GM18502 (cell line): Measurements from ENCODE around the gene TMEM63B.

Experiments used
- ATAC-seq: cut with Tn5 transposase; IDR thresholded peaks from one replicate; pipeline ENCODE4 v1.9.1; 2021; ENCODE audit warnings: mild to moderate bottlenecking; ENCODE audit not compliant: unreplicated experiment, poor library complexity

The TMEM63B gene

DNA sequence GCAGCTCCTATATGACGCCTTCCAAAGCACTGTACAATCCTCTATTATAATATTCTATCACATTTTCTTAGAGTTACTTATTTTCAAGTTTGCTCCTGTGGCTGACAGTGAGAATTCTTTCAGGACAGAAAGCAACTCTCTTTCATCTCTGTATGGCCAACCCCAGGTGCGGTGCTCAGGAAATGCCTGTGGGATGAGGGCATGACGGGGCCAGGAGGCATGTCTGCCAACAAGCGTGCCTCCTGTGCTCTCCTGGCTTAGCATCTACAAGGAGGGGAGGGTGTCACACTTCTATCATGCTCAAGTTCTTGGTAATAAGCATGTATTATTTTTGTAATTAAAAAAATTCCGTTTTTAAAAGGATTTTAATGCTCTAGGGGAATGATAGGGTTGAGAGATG, 11.5 kb upstream of the TMEM63B start:
- no peak for ATAC-seq

DNA sequence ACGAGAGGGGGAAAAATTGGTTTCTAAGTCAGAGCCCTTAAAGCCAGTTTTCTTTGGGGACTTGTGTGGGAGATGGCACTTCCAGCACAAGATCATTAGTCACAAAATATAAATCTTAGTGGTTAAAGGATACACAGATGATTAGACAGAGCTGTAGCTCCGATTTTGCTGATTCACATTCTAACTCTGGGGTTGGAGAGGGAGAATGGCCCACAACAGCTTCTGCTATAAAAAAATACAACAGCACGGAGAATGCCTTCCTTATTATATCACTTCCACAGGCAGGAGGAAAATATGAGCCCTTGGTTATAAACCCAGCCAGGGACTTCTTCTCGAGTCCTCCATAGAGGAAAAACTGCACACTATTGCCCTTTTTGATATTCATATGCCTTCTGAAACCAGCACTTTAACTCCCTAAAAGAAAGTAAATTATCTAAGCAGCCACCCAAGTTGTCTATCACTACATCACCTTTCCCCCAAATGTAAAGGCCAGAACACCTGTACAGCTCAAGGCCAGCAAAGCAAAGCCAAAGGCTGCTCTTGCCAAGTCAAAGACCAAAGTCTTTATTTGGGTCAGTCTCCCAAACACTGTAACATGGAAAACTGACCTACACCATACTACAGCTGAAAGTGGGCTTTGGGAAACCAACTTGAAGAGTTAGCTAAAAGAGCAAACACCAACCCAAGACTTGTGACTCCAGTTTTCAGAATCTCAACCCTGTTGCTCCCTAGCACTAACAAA, 10.5 kb upstream of the TMEM63B start:
- ATAC-seq: no peak

DNA sequence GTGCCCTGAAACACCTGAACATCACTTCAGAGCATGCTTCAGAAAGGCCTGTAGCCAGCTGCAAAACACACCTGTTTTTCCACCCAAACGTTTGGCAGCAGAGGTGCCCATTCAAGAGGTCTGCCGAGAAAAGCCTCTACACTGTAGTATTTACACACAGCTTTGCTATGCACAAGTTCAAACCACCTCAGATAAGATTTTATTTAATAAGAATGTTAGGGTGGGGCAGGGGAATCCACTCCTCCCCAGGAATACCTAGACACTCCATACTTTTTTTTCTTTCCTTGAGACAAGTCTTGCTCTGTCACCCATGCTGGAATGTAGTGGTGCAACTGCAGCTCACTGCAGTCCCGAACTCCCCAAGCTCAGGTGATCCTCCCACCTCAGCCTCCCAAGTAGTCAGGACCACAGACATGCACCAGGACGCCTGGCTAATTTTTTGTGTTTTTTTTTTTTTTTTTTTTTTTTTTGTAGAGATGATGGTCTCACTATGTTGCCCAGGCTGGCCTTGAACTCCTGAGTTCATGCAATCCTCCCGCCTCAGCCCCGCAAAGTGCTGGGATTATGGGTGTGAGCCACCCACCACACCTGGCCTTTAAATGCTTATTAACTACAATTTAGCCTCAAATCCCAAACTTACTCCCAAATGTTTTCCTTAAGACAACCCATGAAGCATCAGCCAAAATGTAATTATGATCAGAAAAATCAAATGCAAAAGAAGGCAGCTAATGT, 9.8 kb upstream of the TMEM63B start:
- ATAC-seq: no peak

DNA sequence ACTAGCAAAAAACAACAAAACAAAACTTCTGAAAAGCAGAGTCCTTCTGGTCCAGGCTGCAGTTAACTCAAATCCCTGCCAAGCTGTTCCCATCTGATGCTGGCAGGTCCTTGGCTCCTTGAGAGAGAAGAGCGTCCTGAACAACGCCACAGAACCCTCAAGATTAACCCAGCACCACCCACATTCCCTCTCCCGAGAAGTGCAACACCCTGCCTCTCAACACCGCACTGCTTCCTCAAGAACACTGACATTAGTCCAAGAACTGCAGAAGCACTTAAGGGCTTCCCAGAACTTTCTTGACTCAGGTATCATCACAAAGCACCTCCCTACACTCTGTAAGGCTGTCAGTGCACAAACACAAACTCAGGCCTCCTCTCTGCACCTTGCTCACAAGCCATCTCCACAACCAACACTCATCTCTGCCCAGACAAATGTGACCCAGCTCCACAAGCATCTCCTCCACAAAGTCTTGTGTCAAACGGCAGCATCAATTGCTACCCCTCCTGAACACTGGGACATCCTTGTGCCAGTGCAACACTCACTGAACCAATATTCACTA, 7.6 kb upstream of the TMEM63B start:
- no peak for ATAC-seq

DNA sequence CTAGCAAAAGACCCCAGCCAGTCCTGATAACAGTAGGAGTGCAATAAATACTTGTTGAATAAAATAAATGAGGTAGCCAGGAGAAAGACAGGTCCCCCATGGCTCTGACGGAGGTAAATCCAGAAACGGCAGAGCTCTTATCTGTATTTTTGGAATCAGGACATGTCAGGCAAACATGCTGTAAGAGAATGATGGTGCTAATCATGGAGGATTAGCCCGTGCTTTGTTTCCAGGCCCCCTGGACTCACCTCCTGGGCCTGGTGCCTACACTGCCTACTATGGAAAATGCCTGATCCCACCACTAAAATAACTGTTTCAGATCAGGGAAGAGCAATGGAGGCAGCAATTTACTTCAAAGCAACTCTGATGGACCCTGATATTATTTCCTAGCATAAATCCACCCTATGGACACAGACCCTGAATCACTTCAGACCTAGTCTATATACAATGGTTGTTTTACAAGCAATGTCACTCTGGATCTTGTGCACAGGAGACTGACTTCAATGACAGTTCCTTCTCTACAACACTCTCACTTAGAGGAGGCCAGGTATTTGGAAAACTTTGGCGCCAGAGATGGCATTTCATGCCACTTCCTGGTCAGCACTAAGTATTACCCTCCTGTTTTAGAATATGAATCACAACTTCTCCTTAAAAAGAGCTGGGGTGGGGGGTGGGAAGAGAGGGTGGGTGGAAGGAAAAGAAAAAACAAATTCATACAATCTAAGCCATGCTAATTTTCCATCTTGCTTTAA, 6.5 kb upstream of the TMEM63B start:
- no peak for ATAC-seq

DNA sequence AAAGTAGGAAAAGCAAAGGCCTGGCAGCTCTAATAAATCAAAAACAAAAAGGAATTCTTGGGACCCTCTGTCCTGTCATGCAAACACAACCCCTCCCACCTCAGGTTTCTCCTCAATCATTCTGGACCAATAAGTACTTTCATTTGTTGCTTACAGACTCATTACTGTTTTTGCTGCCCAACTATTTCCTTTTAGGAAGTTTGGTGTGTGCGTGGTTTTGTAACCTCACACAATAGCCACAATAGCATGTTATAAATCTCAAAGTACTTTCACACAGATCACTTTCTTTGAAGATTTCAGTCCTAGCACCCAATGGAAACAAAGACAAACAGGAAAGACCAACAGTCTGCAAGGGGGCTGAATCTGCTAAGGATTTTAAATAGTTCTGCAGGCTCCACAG, 4.6 kb upstream of the TMEM63B start:
- no peak for ATAC-seq

DNA sequence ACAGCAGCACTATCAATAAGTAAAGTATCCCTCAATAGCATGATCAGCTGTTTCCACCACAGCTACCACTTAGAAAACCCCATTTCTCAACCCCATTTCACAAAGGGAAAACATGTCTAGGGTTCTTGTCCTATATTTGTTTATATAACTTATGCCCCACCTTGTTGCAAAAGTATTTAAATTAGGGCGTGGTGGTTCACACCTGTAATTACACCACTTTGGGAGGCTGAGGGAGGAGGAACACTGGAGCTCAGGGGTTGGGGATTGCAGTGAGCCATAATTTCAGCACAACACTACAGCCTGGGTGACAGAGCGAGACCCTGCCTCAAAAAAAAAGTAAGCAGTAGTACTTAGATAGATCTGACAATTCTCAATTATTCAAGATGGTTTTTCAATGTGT, 3.8 kb upstream of the TMEM63B start:
- ATAC-seq: no peak

DNA sequence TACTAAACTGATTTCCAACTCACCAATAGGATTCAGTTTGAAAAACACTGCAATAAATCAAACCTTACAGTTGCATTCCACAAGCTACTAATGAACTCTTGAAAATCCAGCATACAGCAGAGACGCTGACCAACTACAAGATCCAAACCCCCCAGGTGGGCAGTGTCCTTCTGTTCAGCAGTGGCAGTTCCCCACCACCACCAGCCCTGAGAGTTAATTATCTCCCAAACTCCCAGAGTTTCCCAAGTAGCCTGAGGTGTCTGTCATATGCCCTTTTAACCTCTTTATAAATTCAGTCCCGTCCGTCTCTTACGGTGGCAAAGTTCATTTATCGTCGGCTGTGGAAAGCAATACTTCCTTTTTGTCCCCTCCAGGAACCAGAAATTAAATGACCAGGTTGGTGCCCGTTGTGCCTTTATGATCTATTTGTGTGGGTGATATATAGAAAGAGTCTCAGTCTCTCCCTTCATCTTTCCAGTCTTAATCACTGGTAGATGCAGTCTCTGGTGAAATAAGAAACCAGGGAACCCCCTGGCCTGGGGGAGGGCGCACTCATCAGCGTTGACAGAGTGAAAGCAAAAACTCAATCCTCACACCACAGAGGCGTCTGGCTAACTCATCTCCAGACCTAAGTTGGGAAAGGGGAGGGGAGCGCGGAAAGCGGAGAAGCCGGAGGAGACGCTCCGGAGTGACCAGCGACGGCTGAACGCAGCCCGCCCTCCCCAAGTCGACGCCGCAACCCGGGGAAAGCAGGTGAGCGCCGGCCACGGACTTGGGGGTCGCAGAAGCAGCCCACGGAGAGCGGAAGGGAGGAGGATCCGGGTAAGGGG, 819 bp upstream of the TMEM63B start:
- peak; percentile 52 for ATAC-seq

DNA sequence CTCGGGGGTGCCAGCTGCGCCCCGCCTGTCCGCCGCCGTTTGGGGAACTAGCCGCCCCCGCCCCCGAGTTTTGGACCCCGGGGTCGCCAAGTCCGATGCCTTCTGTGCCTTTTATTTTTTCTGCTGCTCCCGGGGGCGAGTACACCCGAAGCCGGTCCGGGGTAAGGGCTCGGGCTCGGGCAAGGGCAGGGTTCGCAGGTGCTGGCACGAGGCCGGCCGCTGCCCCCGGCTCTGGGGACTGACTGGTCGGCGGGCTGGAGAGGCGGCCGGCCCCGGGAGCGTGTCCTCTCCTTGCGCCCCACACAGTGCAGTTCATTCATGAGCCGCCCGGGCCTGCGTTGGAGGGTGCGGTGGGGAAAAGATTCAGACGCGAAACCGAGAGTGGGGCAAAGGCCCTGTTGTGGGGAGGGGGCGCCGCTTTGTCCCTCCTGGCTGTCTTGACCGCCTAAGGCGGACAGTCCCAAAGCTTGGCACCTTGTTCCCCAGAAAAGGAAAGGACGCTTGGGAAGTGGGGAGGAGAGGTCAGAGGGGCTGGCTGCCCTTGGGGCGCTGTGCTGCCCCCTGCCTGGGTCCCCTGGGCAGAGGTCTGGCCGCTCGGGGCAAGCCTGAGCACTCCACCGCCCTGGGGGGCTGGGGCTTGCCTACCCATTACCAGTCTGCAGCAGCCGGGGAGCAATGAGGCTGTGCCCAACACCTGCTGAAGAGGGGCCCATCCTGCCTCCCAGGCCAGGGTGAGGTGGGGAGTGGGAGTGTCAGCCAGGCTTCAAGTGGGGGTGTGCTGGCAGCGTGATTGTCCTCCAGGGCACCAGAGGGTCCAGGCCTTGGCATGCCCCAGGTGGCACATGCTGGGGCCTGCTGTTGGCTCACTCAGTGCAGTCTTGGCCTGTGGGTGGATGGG, 915 bp downstream of the TMEM63B start:
- ATAC-seq: no peak

DNA sequence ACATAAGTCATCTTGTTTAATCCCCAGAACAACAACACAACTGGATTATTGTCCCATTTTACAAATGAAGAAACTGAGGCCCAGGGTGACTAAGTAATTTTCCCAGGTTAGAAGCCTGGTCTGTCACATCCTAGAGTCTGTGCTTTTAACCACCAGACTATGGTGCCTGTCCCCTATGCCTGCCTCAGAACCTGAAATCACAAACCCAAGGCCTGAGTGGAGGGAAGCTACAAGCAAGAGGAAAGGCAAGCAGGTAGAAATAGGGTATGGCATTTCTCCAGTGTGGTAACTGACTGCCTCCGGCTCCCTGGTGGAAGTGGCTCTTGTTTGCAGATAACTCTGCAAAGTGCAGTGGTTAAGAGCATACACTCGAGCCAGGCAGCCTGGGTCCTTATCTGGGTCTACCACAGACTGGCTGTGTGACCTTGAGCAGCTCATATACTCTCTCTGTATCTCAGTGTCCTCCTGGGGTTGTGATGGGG, 2.5 kb downstream of the TMEM63B start:
- no peak for ATAC-seq

DNA sequence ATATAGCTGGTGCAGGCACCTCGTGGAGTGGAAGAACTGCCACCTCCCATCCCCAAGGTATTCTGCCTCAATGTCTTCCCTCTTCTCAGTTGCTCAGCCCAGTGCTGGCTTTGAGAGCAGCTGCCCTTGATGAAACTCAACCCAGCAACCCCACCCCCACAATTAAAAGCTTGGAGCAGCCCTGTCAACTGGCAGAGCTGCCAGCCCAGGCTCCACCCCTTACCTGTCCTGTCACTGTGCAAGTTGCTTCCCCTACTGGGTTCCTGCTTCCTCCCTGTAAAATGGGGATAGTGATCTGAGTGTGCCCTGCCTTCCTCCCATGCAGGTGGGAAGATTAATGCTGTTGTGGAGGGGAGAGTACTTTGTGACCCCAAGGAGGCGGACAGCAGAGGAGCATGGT, 4.5 kb downstream of the TMEM63B start:
- no peak for ATAC-seq

DNA sequence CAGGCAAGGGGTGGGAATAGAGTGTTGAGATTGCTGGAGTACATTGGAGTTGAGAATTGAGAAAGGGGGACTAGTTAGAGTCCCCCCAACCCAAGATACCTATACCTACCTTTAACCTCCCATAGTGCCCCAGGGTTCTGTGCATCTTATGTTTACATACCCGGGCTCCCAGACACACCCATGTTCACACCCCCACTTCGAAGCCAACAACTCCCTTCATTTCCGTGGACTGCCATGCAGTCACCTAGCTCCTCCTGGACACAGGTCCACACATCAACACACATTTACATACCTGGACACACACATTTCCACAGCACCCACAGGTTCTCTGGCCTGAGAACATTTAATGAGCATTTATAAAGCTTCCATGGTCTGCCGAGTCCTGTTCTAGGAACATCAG, 5.1 kb downstream of the TMEM63B start:
- no peak for ATAC-seq

DNA sequence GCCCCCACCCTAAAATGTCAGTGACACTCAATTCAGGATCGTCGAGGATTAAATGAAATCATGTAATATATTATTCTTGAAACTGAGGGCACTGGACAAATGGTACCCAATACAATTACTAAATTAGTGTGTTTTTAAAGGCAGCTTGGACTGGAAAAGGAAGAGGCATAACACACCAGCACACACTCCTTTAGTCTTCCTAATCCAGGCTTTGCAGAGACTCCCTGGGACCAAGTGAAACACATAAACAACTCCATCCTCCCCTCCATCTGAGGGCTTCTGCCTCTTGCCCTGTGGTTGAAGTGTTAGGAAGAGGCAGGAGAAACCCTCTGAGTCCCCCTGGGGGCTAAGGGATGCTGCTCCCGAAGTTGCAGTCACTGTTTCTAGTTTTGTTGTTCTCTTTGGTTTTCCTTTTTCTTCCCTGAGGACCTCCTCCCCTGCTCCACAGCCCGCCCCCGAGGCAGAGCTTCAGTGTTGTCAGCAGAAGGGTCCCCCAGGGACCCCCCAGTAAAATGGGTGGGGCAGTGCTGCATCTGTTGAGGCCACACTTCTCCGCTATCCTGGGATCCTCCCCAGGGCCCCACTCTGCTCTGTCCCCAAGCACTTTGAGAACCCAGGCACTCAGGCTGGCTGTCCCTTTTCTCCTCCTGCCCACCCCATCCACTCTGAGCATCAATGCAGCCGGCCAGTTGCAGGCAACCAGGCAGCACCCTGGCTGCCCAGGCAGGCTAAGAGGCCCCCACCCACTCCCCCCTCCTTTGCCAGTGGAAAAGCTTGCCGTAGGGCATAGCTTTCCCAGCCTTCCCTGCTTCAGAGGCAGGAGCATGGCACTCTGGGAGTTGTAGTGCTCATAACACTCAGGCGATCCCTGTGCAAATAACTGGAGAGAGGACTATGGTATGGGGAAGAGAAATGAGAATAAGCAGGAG, 5.9 kb downstream of the TMEM63B start:
- no peak for ATAC-seq

DNA sequence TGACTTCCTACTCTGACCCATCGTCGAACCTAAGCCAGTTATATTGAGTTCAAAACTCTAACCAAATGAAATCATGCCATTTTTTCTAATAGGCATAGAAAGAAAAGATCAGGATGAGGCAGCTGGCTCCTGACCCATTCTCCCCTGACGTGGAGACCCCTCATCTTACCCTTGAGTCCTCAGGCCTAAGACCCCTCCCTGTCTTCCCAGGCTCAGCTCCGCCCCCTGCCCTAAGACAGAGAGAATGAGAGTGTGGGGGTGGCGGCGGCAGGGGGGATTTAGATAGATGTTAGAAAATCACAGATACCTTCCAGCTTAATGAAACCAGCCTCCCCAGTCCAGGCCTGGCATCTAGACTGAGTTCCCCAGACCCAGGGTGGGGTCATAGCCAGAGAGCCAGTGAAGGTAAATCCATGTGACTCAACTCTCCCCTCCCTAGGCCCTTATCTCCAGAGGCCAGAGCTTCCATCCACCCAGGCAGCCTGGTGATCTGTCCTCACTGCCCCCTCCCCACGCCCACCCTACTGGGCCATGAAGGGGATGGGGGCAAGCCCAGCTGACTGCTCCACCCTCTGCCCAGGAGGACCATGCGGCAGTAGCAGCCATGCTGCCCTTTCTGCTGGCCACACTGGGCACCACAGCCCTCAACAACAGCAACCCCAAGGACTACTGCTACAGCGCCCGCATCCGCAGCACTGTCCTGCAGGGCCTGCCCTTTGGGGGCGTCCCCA, 6.8 kb downstream of the TMEM63B start:
- ATAC-seq: no peak

DNA sequence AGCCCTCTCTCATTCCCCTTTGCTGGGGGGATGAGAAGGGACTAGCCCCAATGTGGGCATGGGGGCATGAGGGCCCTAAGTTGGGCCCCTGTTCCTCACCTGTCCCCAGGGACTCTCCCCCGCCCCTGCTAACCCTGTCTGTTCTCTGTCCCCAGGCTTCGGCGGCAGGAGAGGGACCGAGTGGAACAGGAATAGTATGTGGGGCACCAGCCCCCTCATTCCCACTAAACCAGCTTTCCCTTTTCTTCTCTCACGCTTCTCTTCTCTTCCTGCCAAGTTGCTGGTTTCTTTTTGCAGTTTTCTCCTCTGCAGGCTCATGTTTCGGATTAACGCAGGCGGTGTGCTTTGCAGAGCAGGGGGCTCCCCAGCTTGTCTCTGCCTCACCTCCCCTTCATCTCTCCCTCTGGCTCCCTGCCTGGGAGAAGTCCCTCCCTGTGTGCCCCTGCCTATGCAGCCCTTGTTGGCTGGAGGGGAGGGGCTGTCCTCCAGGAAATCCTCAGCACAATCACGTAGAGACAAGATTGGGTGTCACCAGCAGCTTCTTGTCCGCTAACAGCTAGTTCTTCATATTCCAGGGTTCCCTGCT, 7.9 kb downstream of the TMEM63B start:
- ATAC-seq: no peak

DNA sequence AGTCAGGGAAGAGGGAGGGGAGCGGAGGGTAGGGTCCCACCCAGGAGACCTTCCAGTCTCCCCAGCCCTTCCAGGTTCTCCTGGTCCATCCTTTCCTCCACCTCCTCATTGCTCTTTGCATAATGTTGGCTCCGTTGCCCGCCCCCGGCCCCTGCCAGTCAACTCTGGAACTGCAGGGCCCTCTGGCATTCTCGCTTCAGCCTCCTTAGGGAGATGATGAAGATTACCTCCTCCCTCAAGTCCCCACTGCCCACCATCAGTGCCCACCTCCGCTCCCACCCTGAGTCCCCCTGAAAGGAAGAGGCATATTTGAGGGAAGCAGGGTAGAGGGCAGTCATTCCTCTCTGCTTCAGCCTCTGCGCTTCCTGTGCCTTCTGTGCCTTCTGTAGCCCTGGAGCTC, 8.5 kb downstream of the TMEM63B start:
- ATAC-seq: no peak
